GDM1 (cell line): ENCODE measurements around the gene CENATAC.
A peak's percentile ranks its signal among the peaks of the same experiment; 100 is the strongest.
"Not testable (repeated sequence)": the region's sequence is repeated elsewhere in the genome, so short reads cannot be mapped to it uniquely, and the experiment has no call there.

Source experiments
- DNase-seq: peaks from one replicate; lab custom pipeline; 2025; lab: John Stamatoyannopoulos, UW

The CENATAC gene

GRCh38 chr11:118996926-118997626, 862 bp upstream of the CENATAC start:
- peak; percentile 37 for DNase-seq

- no peak for DNase-seq
These were observed 415 bp downstream of the CENATAC start for GRCh38 chr11:118998388-118998717.

GRCh38 chr11:118998822-118999221, 884 bp downstream of the CENATAC start:
- no peak for DNase-seq

GRCh38 chr11:119000906-119001305, 3.0 kb downstream of the CENATAC start:
- DNase-seq = no peak

- no peak for DNase-seq
These were observed 8.7 kb downstream of the CENATAC start for GRCh38 chr11:119006656-119007055.

GRCh38 chr11:119011476-119012053, 13.6 kb downstream of the CENATAC start:
- DNase-seq = no peak

GRCh38 chr11:119012629-119013170, 14.8 kb downstream of the CENATAC start:
- no peak for DNase-seq

- no peak for DNase-seq
These were observed 16.4 kb downstream of the CENATAC start for GRCh38 chr11:119014209-119014924.

- DNase-seq = no peak
These were observed 17.2 kb downstream of the CENATAC start for GRCh38 chr11:119015054-119015611.

- no peak for DNase-seq
These were observed 18.5 kb downstream of the CENATAC start for GRCh38 chr11:119016216-119017009.

- not testable (repeated sequence) for DNase-seq
These were observed 19.4 kb downstream of the CENATAC start for GRCh38 chr11:119017377-119017776.

GRCh38 chr11:119018074-119018938, 20.4 kb downstream of the CENATAC start, which contains the start of the genes RPS25 and TRAPPC4:
Gene RPS25, minus strand, starts transcription at chr11:119018343. Its CDS starts 59 bp downstream, at chr11:119018284.
Gene TRAPPC4, plus strand, starts transcription at chr11:119018766. Its CDS starts 30 bp downstream, at chr11:119018796.
- DNase-seq = peak; percentile 95

GRCh38 chr11:119019996-119020395, 22.1 kb downstream of the CENATAC start:
- DNase-seq = no peak

GRCh38 chr11:119021631-119022030, 23.7 kb downstream of the CENATAC start:
- DNase-seq = no peak

- DNase-seq = no peak
These were observed 25.8 kb downstream of the CENATAC start for GRCh38 chr11:119023741-119024140.

GRCh38 chr11:119024430-119025098, 26.6 kb downstream of the CENATAC start:
- DNase-seq = no peak

- no peak for DNase-seq
These were observed 27.1 kb downstream of the CENATAC start for GRCh38 chr11:119025099-119025473.

- DNase-seq = no peak
These were observed 27.6 kb downstream of the CENATAC start for GRCh38 chr11:119025541-119025940.

- DNase-seq = no peak
These were observed 28.2 kb downstream of the CENATAC start for GRCh38 chr11:119025978-119026766.
